ENCODE data around the gene S100A2.
"Not testable (repeated sequence)": the region's sequence is repeated elsewhere in the genome, so short reads cannot be mapped to it uniquely, and the experiment has no call there.

Gene S100A2

GRCh38 chr1:153575497-153575896 lies 9.9 kb upstream of the S100A2 start:
- no CpG with 5 or more reads among the region's 10 CpGs for WGBS, 2 donors (ENCODE audit: extremely low coverage in 2 of 2, insufficient read length in 2 of 2, insufficient replicate concordance in 1 of 2)
- H3K14ac ChIP-seq (ENCODE audit: low read length): not testable (repeated sequence)

GRCh38 chr1:153575081-153575491 lies 9.4 kb upstream of the S100A2 start:
- not testable (repeated sequence) for H3K14ac ChIP-seq (ENCODE audit: low read length); H3K9ac ChIP-seq (ENCODE audit: low read depth, low read length, poor library complexity); H2BK15ac ChIP-seq (ENCODE audit: low read length); H3K23ac ChIP-seq (ENCODE audit: low read depth, low read length, poor library complexity); H3K27me3 ChIP-seq (ENCODE audit: control insufficient read depth in 3 of 3, insufficient read depth in 3 of 3, low read depth in 1 of 3, low read length in 3 of 3); H4K8ac ChIP-seq (ENCODE audit: low read depth, low read length); H3K18ac ChIP-seq (ENCODE audit: low read length); DNase-seq (ENCODE audit: low spot score); H3K27ac ChIP-seq (replicated peaks; ENCODE audit: low read length); H3K9me3 ChIP-seq (replicated peaks in 1 of 2; ENCODE audit: control insufficient read depth in 2 of 2, insufficient read depth in 1 of 2, low read depth in 1 of 2, low read length in 2 of 2); H4K91ac ChIP-seq (ENCODE audit: low read depth, low read length, poor library complexity); H3K4ac ChIP-seq (ENCODE audit: low read length); H2AFZ ChIP-seq (ENCODE audit: low read length); H2BK120ac ChIP-seq (ENCODE audit: low read depth, low read length); H2AK5ac ChIP-seq (ENCODE audit: low read depth, low read length); H2BK12ac ChIP-seq (ENCODE audit: low read length); H3K79me1 ChIP-seq (ENCODE audit: low read depth, low read length); H3K36me3 ChIP-seq (replicated peaks in 1 of 2; ENCODE audit: control insufficient read depth in 2 of 2, insufficient read depth in 2 of 2, low read length in 2 of 2); H3K4me3 ChIP-seq (ENCODE audit: low read length in 2 of 2); H3K4me2 ChIP-seq (ENCODE audit: insufficient read depth, low read length, poor library complexity, severe bottlenecking); H2BK5ac ChIP-seq (ENCODE audit: low read length)
- peaks cover 7 to 13% of the 10 kb centered on the region in 2 donors for H3K4me1 ChIP-seq (ENCODE audit: control insufficient read depth in 2 of 2, insufficient read depth in 1 of 2, low read depth in 1 of 2, low read length in 2 of 2)
- no CpG with 5 or more reads among the region's 35 CpGs for WGBS, 2 donors (ENCODE audit: extremely low coverage in 2 of 2, insufficient read length in 2 of 2, insufficient replicate concordance in 1 of 2)

More at GRCh38 chr1:153575497-153575896, 9.9 kb upstream of the S100A2 start:
- H3K27me3 ChIP-seq (ENCODE audit: control insufficient read depth in 3 of 3, insufficient read depth in 3 of 3, low read depth in 1 of 3, low read length in 3 of 3); H2BK12ac ChIP-seq (ENCODE audit: low read length); H2BK15ac ChIP-seq (ENCODE audit: low read length); H3K4me3 ChIP-seq (ENCODE audit: low read length in 2 of 2); H2BK5ac ChIP-seq (ENCODE audit: low read length); H3K4me2 ChIP-seq (ENCODE audit: insufficient read depth, low read length, poor library complexity, severe bottlenecking); H4K91ac ChIP-seq (ENCODE audit: low read depth, low read length, poor library complexity); H3K18ac ChIP-seq (ENCODE audit: low read length); H3K27ac ChIP-seq (replicated peaks; ENCODE audit: low read length); DNase-seq (ENCODE audit: low spot score); H3K23ac ChIP-seq (ENCODE audit: low read depth, low read length, poor library complexity); H3K36me3 ChIP-seq (replicated peaks in 1 of 2; ENCODE audit: control insufficient read depth in 2 of 2, insufficient read depth in 2 of 2, low read length in 2 of 2); H3K79me1 ChIP-seq (ENCODE audit: low read depth, low read length); H3K9me3 ChIP-seq (replicated peaks in 1 of 2; ENCODE audit: control insufficient read depth in 2 of 2, insufficient read depth in 1 of 2, low read depth in 1 of 2, low read length in 2 of 2); H2AK5ac ChIP-seq (ENCODE audit: low read depth, low read length); H3K9ac ChIP-seq (ENCODE audit: low read depth, low read length, poor library complexity); H3K4ac ChIP-seq (ENCODE audit: low read length); H2AFZ ChIP-seq (ENCODE audit: low read length); H4K8ac ChIP-seq (ENCODE audit: low read depth, low read length); H2BK120ac ChIP-seq (ENCODE audit: low read depth, low read length): not testable (repeated sequence)
- H3K4me1 ChIP-seq (ENCODE audit: control insufficient read depth in 2 of 2, insufficient read depth in 1 of 2, low read depth in 1 of 2, low read length in 2 of 2): peaks cover 7 to 13% of the 10 kb centered on the region in 2 donors

- Histone ChIP-seq H3K9ac (ENCODE audit: low read depth, low read length, poor library complexity) (no peak overlapping the region), H2BK5ac (ENCODE audit: low read length) (no peak overlapping the region)
- no CpG with 5 or more reads among the region's 3 CpGs for WGBS, 2 donors (ENCODE audit: extremely low coverage in 2 of 2, insufficient read length in 2 of 2, insufficient replicate concordance in 1 of 2)
These were observed 7.7 kb upstream of the S100A2 start for GRCh38 chr1:153573351-153573750.

DNA sequence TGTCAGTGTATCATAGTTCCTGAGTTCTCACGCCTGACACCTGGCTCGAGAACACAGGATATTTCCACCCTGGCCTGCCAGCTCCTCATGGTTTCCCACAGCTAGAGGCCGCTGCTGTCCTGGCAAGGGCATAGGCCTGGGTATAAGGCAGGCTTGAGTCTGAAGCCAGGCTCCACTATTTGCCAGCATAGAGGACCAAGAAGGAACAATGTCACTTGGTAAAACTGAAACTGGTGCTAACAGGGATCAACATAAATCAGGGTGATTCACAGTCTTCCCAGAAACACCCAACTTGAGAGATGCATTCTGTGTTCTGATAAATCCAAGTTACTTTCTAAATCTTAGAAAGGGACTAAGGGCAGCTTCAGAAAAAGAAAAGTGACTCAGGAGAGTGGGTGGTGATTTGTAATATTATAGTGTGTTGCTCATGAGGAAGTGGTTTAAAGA lies 6.9 kb upstream of the S100A2 start:
- no peak overlapping the region for H2BK15ac ChIP-seq (ENCODE audit: low read length)
- no peak overlapping the region for H2AK5ac ChIP-seq (ENCODE audit: low read depth, low read length)
- no peak overlapping the region for H3K18ac ChIP-seq (ENCODE audit: low read length)
- no peak overlapping the region for H3K4ac ChIP-seq (ENCODE audit: low read length)
- H3K4me2 ChIP-seq (ENCODE audit: insufficient read depth, low read length, poor library complexity, severe bottlenecking): no peak overlapping the region
- no peak overlapping the region for H3K27ac ChIP-seq (replicated peaks; ENCODE audit: low read length)
- H3K9ac ChIP-seq (ENCODE audit: low read depth, low read length, poor library complexity): no peak overlapping the region
- no CpG with 5 or more reads among the region's 3 CpGs for WGBS, 2 donors (ENCODE audit: extremely low coverage in 2 of 2, insufficient read length in 2 of 2, insufficient replicate concordance in 1 of 2)
- no peaks in the 10 kb centered on the region for H3K9me3 ChIP-seq (replicated peaks in 1 of 2; ENCODE audit: control insufficient read depth in 2 of 2, insufficient read depth in 1 of 2, low read depth in 1 of 2, low read length in 2 of 2)
- H2AFZ ChIP-seq (ENCODE audit: low read length): peak overlapping the region; percentile 45
- H3K4me3 ChIP-seq (ENCODE audit: low read length in 2 of 2): no peak overlapping the region
- H3K79me1 ChIP-seq (ENCODE audit: low read depth, low read length): no peaks in the 10 kb centered on the region
- no peaks in the 10 kb centered on the region for H3K27me3 ChIP-seq (ENCODE audit: control insufficient read depth in 3 of 3, insufficient read depth in 3 of 3, low read depth in 1 of 3, low read length in 3 of 3)
- H3K14ac ChIP-seq (ENCODE audit: low read length): no peak overlapping the region
- DNase-seq (ENCODE audit: low spot score): no peak
- H3K4me1 ChIP-seq (ENCODE audit: control insufficient read depth in 2 of 2, insufficient read depth in 1 of 2, low read depth in 1 of 2, low read length in 2 of 2): peaks cover 8 to 9% of the 10 kb centered on the region in 2 donors
- H3K36me3 ChIP-seq (replicated peaks in 1 of 2; ENCODE audit: control insufficient read depth in 2 of 2, insufficient read depth in 2 of 2, low read length in 2 of 2): no peaks in the 10 kb centered on the region
- no peak overlapping the region for H2BK120ac ChIP-seq (ENCODE audit: low read depth, low read length)
- H2BK12ac ChIP-seq (ENCODE audit: low read length): no peak overlapping the region
- H4K91ac ChIP-seq (ENCODE audit: low read depth, low read length, poor library complexity): no peak overlapping the region
- H2BK5ac ChIP-seq (ENCODE audit: low read length): no peak overlapping the region
- H3K23ac ChIP-seq (ENCODE audit: low read depth, low read length, poor library complexity): no peak overlapping the region
- no peak overlapping the region for H4K8ac ChIP-seq (ENCODE audit: low read depth, low read length)

More at GRCh38 chr1:153573351-153573750, 7.7 kb upstream of the S100A2 start:
- Histone ChIP-seq H3K4ac (ENCODE audit: low read length) (no peak overlapping the region), H3K23ac (ENCODE audit: low read depth, low read length, poor library complexity) (no peak overlapping the region), H3K4me3 (ENCODE audit: low read length in 2 of 2) (no peak overlapping the region), H2BK15ac (ENCODE audit: low read length) (no peak overlapping the region), H3K18ac (ENCODE audit: low read length) (no peak overlapping the region), H3K36me3 (replicated peaks in 1 of 2; ENCODE audit: control insufficient read depth in 2 of 2, insufficient read depth in 2 of 2, low read length in 2 of 2) (no peaks in the 10 kb centered on the region), H3K4me2 (ENCODE audit: insufficient read depth, low read length, poor library complexity, severe bottlenecking) (no peak overlapping the region), H2AFZ (ENCODE audit: low read length) (no peak overlapping the region), H2BK12ac (ENCODE audit: low read length) (no peak overlapping the region), H3K9me3 (replicated peaks in 1 of 2; ENCODE audit: control insufficient read depth in 2 of 2, insufficient read depth in 1 of 2, low read depth in 1 of 2, low read length in 2 of 2) (no peaks in the 10 kb centered on the region), H2BK120ac (ENCODE audit: low read depth, low read length) (no peak overlapping the region), H3K4me1 (ENCODE audit: control insufficient read depth in 2 of 2, insufficient read depth in 1 of 2, low read depth in 1 of 2, low read length in 2 of 2) (peaks cover 2 to 7% of the 10 kb centered on the region in 2 donors), H3K27ac (replicated peaks; ENCODE audit: low read length) (no peak overlapping the region), H3K27me3 (ENCODE audit: control insufficient read depth in 3 of 3, insufficient read depth in 3 of 3, low read depth in 1 of 3, low read length in 3 of 3) (no peaks in the 10 kb centered on the region), H3K14ac (ENCODE audit: low read length) (no peak overlapping the region), H4K91ac (ENCODE audit: low read depth, low read length, poor library complexity) (no peak overlapping the region), H4K8ac (ENCODE audit: low read depth, low read length) (no peak overlapping the region), H3K79me1 (ENCODE audit: low read depth, low read length) (no peaks in the 10 kb centered on the region), H2AK5ac (ENCODE audit: low read depth, low read length) (no peak overlapping the region)
- DNase-seq (ENCODE audit: low spot score): no peak

Measured in neuronal stem cell (in vitro differentiated cells).